ENCODE data around the gene VPS51.

Gene VPS51

GRCh38 chr11:65103476-65103875 is 7.5 kb downstream of the VPS51 start:
- TF ChIP-seq, protein P1, sequence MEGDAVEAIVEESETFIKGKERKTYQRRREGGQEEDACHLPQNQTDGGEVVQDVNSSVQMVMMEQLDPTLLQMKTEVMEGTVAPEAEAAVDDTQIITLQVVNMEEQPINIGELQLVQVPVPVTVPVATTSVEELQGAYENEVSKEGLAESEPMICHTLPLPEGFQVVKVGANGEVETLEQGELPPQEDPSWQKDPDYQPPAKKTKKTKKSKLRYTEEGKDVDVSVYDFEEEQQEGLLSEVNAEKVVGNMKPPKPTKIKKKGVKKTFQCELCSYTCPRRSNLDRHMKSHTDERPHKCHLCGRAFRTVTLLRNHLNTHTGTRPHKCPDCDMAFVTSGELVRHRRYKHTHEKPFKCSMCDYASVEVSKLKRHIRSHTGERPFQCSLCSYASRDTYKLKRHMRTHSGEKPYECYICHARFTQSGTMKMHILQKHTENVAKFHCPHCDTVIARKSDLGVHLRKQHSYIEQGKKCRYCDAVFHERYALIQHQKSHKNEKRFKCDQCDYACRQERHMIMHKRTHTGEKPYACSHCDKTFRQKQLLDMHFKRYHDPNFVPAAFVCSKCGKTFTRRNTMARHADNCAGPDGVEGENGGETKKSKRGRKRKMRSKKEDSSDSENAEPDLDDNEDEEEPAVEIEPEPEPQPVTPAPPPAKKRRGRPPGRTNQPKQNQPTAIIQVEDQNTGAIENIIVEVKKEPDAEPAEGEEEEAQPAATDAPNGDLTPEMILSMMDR (conservative IDR thresholded peaks at IDR 0.05; ENCODE audit: low read depth): no peak
- CTCF ChIA-PET: interaction anchor here (0.6 to 1.0 kb wide), 5 partner anchors 8 to 112 kb away, joined by 3 to 5 read pairs (median 3); partner anchors contain the start of genes SNX15 and TM7SF2
- POLR2A ChIA-PET (ENCODE audit: low non-redundant PET): no interaction called here
- no peak overlapping the region for H3K27ac ChIP-seq
- no peak for DNase-seq (ENCODE audit: low spot score)

GRCh38 chr11:65104628-65105027 is 8.6 kb downstream of the VPS51 start:
- no peak for DNase-seq (ENCODE audit: low spot score)
- TF ChIP-seq, protein P1 (conservative IDR thresholded peaks at IDR 0.05; ENCODE audit: low read depth): no peak
- ChIA-PET POLR2A (ENCODE audit: low non-redundant PET) (no interaction called here), CTCF (interaction anchor here (0.6 to 0.7 kb wide), 3 partner anchors 15 to 98 kb away, joined by 3 read pairs; partner anchors contain the start of gene FAU)
- no peak overlapping the region for H3K27ac ChIP-seq

- ChIA-PET CTCF (no interaction called here), POLR2A (ENCODE audit: low non-redundant PET) (no interaction called here)
- TF ChIP-seq, protein P1 (conservative IDR thresholded peaks at IDR 0.05; ENCODE audit: low read depth): no peak
- no peak for DNase-seq (ENCODE audit: low spot score)
- H3K27ac ChIP-seq: no peak overlapping the region
Observed at GRCh38 chr11:65107078-65107477, 11.1 kb downstream of the VPS51 start.

DNA sequence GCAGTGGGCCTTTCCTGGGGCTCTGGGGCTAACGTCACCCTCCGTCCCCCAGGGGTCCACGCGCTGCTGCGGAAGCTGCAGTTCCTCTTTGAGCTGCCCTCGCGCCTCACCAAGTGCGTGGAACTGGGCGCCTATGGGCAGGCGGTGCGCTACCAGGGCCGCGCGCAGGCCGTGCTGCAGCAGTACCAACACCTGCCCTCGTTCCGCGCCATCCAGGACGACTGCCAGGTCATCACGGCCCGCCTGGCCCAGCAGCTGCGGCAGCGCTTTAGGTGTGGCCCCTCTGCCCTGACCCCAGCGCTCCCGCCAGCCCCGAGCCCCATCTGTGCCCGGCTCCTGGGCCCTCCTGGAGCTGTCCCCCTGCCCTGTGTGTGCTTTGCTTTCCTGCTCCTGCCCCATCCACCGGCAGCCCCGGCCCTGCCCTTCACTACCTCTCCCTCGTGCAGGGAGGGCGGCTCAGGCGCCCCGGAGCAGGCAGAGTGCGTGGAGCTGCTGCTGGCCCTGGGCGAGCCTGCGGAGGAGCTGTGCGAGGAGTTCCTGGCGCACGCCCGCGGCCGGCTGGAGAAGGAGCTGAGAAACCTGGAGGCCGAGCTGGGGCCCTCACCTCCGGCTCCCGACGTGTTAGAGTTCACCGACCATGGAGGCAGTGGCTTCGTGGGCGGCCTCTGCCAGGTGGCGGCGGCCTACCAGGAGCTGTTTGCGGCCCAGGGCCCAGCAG is 11.9 kb downstream of the VPS51 start:
- ChIA-PET POLR2A (ENCODE audit: low non-redundant PET) (interaction anchor here (0.5 kb wide), 1 partner anchor 154 kb away, joined by 3 read pairs; no protein-coding TSS in a partner anchor), CTCF (interaction anchor here (0.5 to 1.1 kb wide), 4 partner anchors 10 to 393 kb away, joined by 3 read pairs; partner anchors contain the start of gene EHD1)
- TF ChIP-seq, protein P1 (conservative IDR thresholded peaks at IDR 0.05; ENCODE audit: low read depth): no peak
- no peak overlapping the region for H3K27ac ChIP-seq
- DNase-seq (ENCODE audit: low spot score): no peak

DNA sequence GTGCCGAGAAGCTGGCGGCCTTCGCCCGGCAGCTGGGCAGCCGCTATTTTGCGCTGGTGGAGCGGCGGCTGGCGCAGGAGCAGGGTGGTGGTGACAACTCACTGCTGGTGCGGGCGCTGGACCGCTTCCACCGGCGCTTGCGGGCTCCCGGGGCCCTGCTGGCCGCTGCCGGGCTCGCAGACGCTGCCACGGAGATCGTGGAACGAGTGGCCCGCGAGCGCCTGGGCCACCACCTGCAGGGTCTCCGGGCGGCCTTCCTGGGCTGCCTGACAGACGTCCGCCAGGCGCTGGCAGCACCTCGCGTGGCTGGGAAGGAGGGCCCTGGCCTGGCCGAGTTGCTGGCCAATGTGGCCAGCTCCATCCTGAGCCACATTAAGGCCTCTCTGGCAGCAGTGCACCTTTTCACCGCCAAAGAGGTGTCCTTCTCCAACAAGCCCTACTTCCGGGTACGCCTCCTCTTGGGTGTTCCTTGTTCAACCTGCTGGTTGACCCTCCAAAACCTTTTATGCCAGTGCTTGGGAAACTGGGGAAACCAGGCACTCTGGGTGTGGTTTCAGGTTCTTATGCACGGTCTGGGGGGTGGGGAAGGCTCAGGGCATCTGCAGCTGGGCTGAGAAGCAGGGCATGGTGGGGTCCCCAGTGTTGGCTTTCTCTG is 12.6 kb downstream of the VPS51 start:
- POLR2A ChIA-PET (ENCODE audit: low non-redundant PET): no interaction called here
- CTCF ChIA-PET: interaction anchor here (0.5 to 1.1 kb wide), 6 partner anchors 8 to 392 kb away, joined by 3 to 5 read pairs (median 3); partner anchors contain the start of gene EHD1
- DNase-seq (ENCODE audit: low spot score): no peak
- peak overlapping the region; percentile 86 for H3K27ac ChIP-seq
- TF ChIP-seq, protein P1 (conservative IDR thresholded peaks at IDR 0.05; ENCODE audit: low read depth): no peak
